Aorta (tissue), 5 donors: ENCODE data around the gene NOXA1. TPM values are rescaled to one million over a fixed set of nuclear protein-coding genes. Genes with fewer than 3 reads are reported as not detected.
A peak's percentile ranks its signal among the peaks of the same experiment; 100 is the strongest.

Experiments
- ATAC-seq: fragments of 200-7000 bp; cut with Tn5 transposase; one replicate; pipeline ENCODE4 v1.9.1; 2022; ENCODE audit warnings: moderate library complexity; ENCODE audit not compliant: low FRiP score
- DNase-seq, 2 donors: peaks; one replicate each; pipeline ENCODE4 v3.0.0-alpha.2; 2020
- H3K27ac ChIP-seq, 2 donors: one replicate each; pipeline ENCODE4 v1.5.1; 2013; ENCODE audit warnings: low read length in 2 of 2, mild to moderate bottlenecking in 2 of 2, moderate library complexity in 2 of 2, control low read depth in 1 of 2, inconsistent platforms in 1 of 2, low read depth in 1 of 2
- H3K27me3 ChIP-seq, 2 donors: one replicate each; pipeline ENCODE4 v1.6.1; 2013; ENCODE audit warnings: control low read depth in 1 of 2, low read length in 1 of 2, mild to moderate bottlenecking in 1 of 2, moderate library complexity in 1 of 2; ENCODE audit not compliant: insufficient read depth in 2 of 2, control insufficient read depth in 1 of 2
- H3K36me3 ChIP-seq, 2 donors: one replicate each; pipeline ENCODE4 v1.6.1; 2013; ENCODE audit warnings: control low read depth in 1 of 2, low read length in 1 of 2, mild to moderate bottlenecking in 1 of 2; ENCODE audit not compliant: insufficient read depth in 2 of 2, control insufficient read depth in 1 of 2
- H3K4me1 ChIP-seq, 2 donors: one replicate each; pipeline ENCODE4 v1.6.1; 2013; ENCODE audit warnings: low read length in 2 of 2, control low read depth in 1 of 2, mild to moderate bottlenecking in 1 of 2, moderate library complexity in 1 of 2; ENCODE audit not compliant: insufficient read depth in 2 of 2, control insufficient read depth in 1 of 2
- H3K4me3 ChIP-seq, 2 donors: one replicate each; pipeline ENCODE4 v1.5.1; 2013; ENCODE audit warnings: low read length in 2 of 2, control low read depth in 1 of 2, mild to moderate bottlenecking in 1 of 2
- H3K9me3 ChIP-seq: one replicate; pipeline ENCODE4 v1.6.1; 2013; ENCODE audit warnings: mild to moderate bottlenecking, low read length; ENCODE audit not compliant: control insufficient read depth
- WGBS, 2 donors: extraction: QIAGEN DNeasy Blood & Tissue Kit; methylation state at CpG; one replicate each; pipeline ENCODE4 v1.1.7; 2013; 5-methylcytosine and 5-hydroxymethylcytosine counted together
- intact Hi-C, 2 donors: fragments of 100-400 bp; cut with DNase I; formaldehyde crosslinking; loops; one replicate each; pipeline versions ENCODE4 v1.14.2 to v1.15.0; 2022
- polyA plus RNA-seq, 2 donors: library from polyadenylated mRNA; stranded (reverse); fragments of 200-250 nt; gene quantifications; one replicate each; pipeline ENCODE4 v1.2.3, GENCODE V29; 2013
- total RNA-seq, 2 donors: library from RNA; stranded (reverse); fragmentation: NEBNext Ultra II Directional; extraction: Animal tissue kit (Norgen Biotek cat#: 25700); gene quantifications; one replicate each; pipeline ENCODE4 v1.2.1, GENCODE V29; 2021
- donor health status: healthy with polysubstance abuse.
- donor health status: Bipolar disorder and iron deficiency.
- donor health status: DM: no; HTN: no; CAD: no.
- donor health status: DM: no; HTN: no; CAD: no.
- donor health status: DM: yes; HTN: yes; CAD: no.

NOXA1 gene
- total and polyA plus RNA-seq, 4 donors: 2.9 to 12.6 (median 6.3) TPM

- peak overlapping the region in 1 of 2 donors; percentile 27 for H3K4me3 ChIP-seq
- no peaks in the 10 kb centered on the region for H3K27me3 ChIP-seq
- peak overlapping the region; percentile 69 to 97 for H3K27ac ChIP-seq
- no peaks in the 10 kb centered on the region for H3K9me3 ChIP-seq
- intact Hi-C loops: no loop called here
- peak in 1 of 2 donors; percentile 70 for DNase-seq
- no peak for ATAC-seq
- peaks cover 0 to 1% of the 10 kb centered on the region in 2 donors for H3K36me3 ChIP-seq
- 31 to 42% methylated on average over 10 of the region's 10 CpGs for WGBS, 2 donors
- H3K4me1 ChIP-seq: peaks cover 0 to 4% of the 10 kb centered on the region in 2 donors
Measured at GRCh38 chr9:137456864-137457405, 33.7 kb downstream of the NOXA1 start.

GRCh38 chr9:137457406-137458193 lies 34.4 kb downstream of the NOXA1 start:
- Histone ChIP-seq H3K27ac (peak overlapping the region; percentile 73 to 97), H3K4me1 (peaks cover 0 to 4% of the 10 kb centered on the region in 2 donors), H3K4me3 (peak overlapping the region; percentile 27 to 74), H3K9me3 (no peaks in the 10 kb centered on the region), H3K36me3 (peaks cover 0 to 1% of the 10 kb centered on the region in 2 donors), H3K27me3 (no peaks in the 10 kb centered on the region)
- WGBS, 2 donors: 21 to 24% methylated on average over 44 of the region's 44 CpGs
- ATAC-seq: peak; percentile 15
- intact Hi-C loops: no loop called here
- DNase-seq: peak; percentile 82 to 87

- no peaks in the 10 kb centered on the region for H3K27me3 ChIP-seq
- DNase-seq: peak; percentile 78 to 88
- intact Hi-C loops: no loop called here
- peak overlapping the region; percentile 74 to 80 for H3K4me3 ChIP-seq
- H3K9me3 ChIP-seq: no peaks in the 10 kb centered on the region
- 3% methylated on average over 41 to 88 of the region's 88 CpGs for WGBS, 2 donors
- peaks cover 0 to 4% of the 10 kb centered on the region in 2 donors for H3K4me1 ChIP-seq
- peaks cover 0 to 1% of the 10 kb centered on the region in 2 donors for H3K36me3 ChIP-seq
- H3K27ac ChIP-seq: peak overlapping the region; percentile 56 to 73
- no peak for ATAC-seq
Measured at GRCh38 chr9:137458194-137459151, 35.3 kb downstream of the NOXA1 start.

DNA sequence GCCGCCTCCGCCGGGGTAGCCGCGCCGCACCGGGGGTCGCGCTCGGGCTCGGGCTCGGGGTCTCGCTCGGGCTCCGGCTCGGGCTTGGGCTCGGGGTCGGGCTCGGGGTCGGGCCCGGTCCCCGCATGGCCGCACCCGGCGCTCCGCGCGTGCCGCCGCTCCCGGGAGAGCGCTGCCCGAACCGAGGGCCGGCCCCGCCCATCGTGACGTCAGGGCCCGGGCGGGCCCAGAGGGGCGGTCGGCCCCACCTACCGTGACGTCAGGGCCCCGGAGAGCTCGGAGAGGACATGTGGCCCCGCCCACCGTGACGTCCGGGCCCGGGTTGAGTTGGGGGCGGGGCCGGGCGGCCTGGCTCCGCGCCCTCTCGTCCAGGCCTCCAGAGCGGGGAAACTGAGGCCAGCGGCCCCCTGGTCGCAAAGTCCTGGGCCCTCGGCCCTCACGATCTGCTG lies 36.0 kb downstream of the NOXA1 start, which contains the start of gene NSMF:
NSMF (minus strand) TSS at position 183 of the 449 bp plus-strand sequence. CDS start 232 bp downstream, outside the sequence.
- H3K9me3 ChIP-seq: no peaks in the 10 kb centered on the region
- H3K27me3 ChIP-seq: no peaks in the 10 kb centered on the region
- H3K4me1 ChIP-seq: peaks cover 0 to 4% of the 10 kb centered on the region in 2 donors
- ATAC-seq (peak; percentile 92), DNase-seq (peak; percentile 96 to 97)
- peaks cover 0 to 1% of the 10 kb centered on the region in 2 donors for H3K36me3 ChIP-seq
- H3K27ac ChIP-seq: peak within 1 kb of the TSS; percentile 60 to 73
- intact Hi-C loops: no loop called here
- peak within 1 kb of the TSS; percentile 74 to 80 for H3K4me3 ChIP-seq
- 0% methylated on average over 31 to 62 of the region's 62 CpGs for WGBS, 2 donors

DNA sequence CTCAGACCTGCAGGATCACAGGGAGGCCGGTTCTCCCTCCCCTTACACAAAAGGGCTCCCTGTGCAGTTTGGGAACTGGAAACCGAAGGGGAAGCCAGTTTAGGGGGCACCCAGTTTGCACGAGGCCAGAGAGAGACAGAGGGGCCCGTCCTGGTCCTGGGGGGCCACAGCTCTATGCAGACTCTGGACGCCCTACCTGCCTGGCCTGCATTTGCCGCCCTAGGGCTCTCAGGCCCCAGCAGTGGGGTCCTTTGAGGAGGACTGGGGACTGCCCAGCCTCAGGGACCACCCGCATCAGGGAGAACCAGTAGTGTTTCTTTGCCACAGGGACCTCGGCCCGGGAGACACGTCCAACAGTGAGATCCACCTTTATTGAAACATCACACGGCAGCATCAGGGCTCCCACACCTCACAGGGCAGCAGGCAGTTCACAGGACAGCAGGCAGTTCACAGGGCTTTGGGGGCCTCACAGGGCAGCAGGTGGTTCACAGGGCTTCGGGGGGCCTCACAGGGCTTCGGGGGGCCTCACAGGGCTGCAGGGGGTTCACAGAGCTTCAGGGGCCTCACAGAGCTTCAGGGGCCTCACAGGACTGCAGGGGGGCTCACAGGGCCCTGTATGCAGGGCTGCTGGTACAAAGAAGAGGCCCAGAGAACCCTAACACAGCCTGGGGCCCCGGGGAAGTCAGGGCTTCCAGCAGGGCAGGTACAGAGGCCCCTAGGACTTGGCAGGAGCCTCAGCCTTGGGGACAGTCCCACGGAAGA lies 36.6 kb downstream of the NOXA1 start:
- intact Hi-C loops: no loop called here
- peaks cover 0 to 1% of the 10 kb centered on the region in 2 donors for H3K36me3 ChIP-seq
- H3K27ac ChIP-seq: peak overlapping the region in 1 of 2 donors; percentile 60
- WGBS, 2 donors: 53 to 54% methylated on average over 15 of the region's 15 CpGs
- H3K4me1 ChIP-seq: no peaks in the 10 kb centered on the region
- peak; percentile 48 to 78 for DNase-seq
- H3K9me3 ChIP-seq: no peaks in the 10 kb centered on the region
- H3K27me3 ChIP-seq: no peaks in the 10 kb centered on the region
- no peak for ATAC-seq
- H3K4me3 ChIP-seq: no peak overlapping the region

- intact Hi-C loops: no loop called here
- Histone ChIP-seq H3K27me3 (no peaks in the 10 kb centered on the region), H3K9me3 (no peaks in the 10 kb centered on the region), H3K36me3 (peaks cover 0 to under 1% of the 10 kb centered on the region in 2 donors), H3K4me1 (no peaks in the 10 kb centered on the region), H3K4me3 (no peak overlapping the region), H3K27ac (no peak overlapping the region)
- 93 to 94% methylated on average over 31 of the region's 31 CpGs for WGBS, 2 donors
- DNase-seq (peak; percentile 53 to 72), ATAC-seq (no peak)
Measured at GRCh38 chr9:137460363-137461315, 37.4 kb downstream of the NOXA1 start.

- DNase-seq (peak; percentile 54 to 65), ATAC-seq (no peak)
- Histone ChIP-seq H3K36me3 (no peaks in the 10 kb centered on the region), H3K4me3 (no peak overlapping the region), H3K9me3 (no peaks in the 10 kb centered on the region), H3K27me3 (no peaks in the 10 kb centered on the region), H3K27ac (no peak overlapping the region), H3K4me1 (no peaks in the 10 kb centered on the region)
- intact Hi-C loops: no loop called here
- 95 to 96% methylated on average over 20 to 21 of the region's 21 CpGs for WGBS, 2 donors
Measured at GRCh38 chr9:137461316-137461662, 38.1 kb downstream of the NOXA1 start.
